ENCODE data around the gene THSD7A.

Gene THSD7A

DNA sequence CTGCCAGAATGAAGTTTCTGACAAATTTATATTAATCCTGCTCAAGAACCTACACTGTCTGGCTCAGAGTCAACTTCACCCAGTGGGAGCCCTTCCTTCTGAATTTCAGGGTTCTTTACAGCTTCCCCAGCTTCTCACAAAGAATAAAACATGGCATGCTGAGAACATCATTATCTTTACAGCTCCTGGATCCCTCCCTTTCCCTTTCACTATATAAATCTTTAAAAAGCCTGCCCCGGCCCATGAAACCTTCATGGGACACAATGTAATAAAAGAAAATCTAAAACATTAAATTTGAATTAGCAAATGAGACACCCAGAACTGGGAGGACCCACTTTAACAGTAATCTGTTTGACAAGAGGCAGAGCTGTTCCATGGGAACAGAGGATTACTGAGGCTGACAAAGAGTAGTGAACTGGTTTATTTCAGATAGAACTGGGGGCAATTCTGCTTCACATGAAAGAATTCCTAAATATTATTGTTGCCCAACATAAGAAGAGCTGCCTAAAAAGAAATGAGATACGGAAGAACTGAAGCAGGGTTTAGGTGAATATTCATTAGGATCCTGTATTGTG, 222.8 kb downstream of the THSD7A start:
- no peak for DNase-seq (ENCODE audit: low read depth, low spot score)

GRCh38 chr7:11607686-11608085, 224.3 kb downstream of the THSD7A start:
- DNase-seq (ENCODE audit: low read depth, low spot score), result no peak
- H3K4me3 ChIP-seq (ENCODE audit: low read length), result no peak overlapping the region

More for the DNA sequence above, 222.8 kb downstream of the THSD7A start:
- H3K4me3 ChIP-seq (ENCODE audit: low read length), result no peak overlapping the region

GRCh38 chr7:11605749-11606148, 226.2 kb downstream of the THSD7A start:
- no peak overlapping the region for H3K4me3 ChIP-seq (ENCODE audit: low read length)
- DNase-seq (ENCODE audit: low read depth, low spot score), result no peak

DNA sequence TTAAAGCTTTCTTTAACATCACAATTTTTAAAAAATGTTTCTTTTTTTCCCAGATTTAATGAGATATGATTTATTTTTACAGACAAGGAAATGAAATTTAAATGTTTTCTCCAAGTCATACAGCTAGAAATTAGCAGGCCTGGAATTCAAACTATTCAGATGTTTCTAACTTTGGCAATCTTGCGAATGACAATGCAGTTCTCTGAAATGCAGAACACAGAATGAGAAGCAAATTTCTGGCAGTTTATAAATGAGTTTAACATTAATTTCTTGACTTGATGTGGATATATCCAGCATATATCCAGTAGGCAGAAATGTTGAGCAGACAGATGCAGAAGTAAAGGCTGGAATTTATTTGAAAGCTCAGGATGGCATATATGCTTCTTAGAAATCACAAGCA, 227.5 kb downstream of the THSD7A start:
- no peak overlapping the region for H3K4me3 ChIP-seq (ENCODE audit: low read length)
- DNase-seq (ENCODE audit: low read depth, low spot score), result no peak

DNA sequence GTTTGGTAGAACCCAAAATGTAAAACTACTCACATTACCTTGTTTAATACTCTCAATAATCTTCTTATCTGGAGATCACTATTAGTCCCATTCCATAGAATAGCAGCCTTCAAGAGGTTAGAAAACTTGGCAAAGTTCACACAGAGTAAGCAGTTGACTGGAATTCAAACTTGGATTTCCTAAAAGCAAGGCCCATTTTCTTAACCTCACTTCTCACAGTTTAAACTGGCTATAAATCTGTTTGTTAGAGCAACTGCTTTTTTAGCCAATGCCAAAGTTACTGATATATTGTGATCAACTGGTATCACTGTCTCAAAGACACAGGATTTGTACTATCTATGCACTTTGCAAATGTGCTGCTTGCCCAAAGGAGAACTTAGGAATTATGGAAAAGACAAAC, 230.2 kb downstream of the THSD7A start:
- H3K4me3 ChIP-seq (ENCODE audit: low read length), result no peak overlapping the region

GRCh38 chr7:11593322-11593721, 238.7 kb downstream of the THSD7A start:
- DNase-seq (ENCODE audit: low read depth, low spot score), result no peak
- no peak overlapping the region for H3K4me3 ChIP-seq (ENCODE audit: low read length)

More for the DNA sequence above, 230.2 kb downstream of the THSD7A start:
- DNase-seq (ENCODE audit: low read depth, low spot score), result no peak

DNA sequence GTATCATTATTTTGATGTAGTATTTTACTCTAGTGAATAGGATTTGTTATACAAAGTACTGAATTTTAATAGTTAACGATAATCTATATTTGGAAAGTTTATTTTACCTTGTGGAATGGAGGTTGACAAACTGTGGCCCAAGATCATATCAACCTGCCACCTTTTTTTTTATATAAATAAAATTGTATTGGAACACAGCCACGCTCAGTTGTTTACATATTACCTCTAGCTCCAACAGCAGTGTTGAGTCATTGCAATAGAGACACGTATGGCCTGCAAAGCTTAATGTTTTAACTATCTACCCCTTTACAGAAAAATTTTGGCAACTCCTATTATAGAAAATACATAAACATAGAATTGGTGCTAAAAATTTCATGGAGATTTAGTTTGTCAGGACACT, 239.3 kb downstream of the THSD7A start:
- no peak for DNase-seq (ENCODE audit: low read depth, low spot score)
- no peak overlapping the region for H3K4me3 ChIP-seq (ENCODE audit: low read length)

- no peak for DNase-seq (ENCODE audit: low read depth, low spot score)
- no peak overlapping the region for H3K4me3 ChIP-seq (ENCODE audit: low read length)
These were observed 240.1 kb downstream of the THSD7A start for GRCh38 chr7:11591943-11592342.

DNA sequence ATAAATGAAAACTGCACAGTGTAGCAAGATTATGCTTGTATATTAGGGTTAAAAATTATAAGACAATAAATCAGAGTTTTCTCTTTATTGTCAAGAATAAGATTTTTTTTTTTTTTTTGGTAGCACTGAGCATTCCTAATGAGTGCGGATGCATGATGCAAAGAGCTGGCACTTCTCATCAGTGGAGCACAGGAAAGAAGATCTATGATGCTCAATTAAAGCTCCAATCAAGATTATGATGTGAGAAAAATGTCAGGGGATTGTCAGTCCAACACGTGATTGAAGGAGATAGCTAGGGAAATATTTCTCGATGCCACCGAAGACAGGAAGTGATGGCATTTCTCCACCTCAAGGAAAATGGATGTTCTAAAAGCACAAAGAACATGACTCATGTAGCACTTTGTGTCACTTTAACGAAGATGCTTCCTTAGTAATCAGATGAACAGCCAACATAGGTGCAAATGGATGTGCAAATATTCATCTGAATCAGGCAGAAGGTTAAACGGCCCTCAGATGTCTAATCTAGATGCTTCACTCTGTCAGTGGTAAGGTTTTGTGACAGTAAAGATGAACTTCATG, 240.9 kb downstream of the THSD7A start:
- no peak overlapping the region for H3K4me3 ChIP-seq (ENCODE audit: low read length)
- no peak for DNase-seq (ENCODE audit: low read depth, low spot score)

DNA sequence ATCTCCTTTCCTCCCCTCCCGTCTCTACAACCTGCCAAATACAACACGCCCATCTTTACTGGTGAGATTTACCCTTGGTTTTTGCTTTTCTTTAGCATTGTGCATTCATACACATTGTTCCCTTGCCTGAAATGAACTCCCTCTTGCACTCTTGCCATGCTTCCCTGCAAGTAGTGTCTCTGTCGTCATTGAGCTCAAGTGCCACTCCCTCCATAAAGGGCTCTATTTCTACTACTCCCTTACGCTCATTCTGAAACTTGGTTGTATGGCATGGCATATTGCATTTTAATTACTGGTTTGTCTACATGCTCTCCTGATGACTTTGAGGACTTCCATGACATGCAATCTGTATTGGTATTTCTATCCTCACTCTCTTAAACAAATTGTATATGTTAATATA, 242.7 kb downstream of the THSD7A start:
- no peak for DNase-seq (ENCODE audit: low read depth, low spot score)
- H3K4me3 ChIP-seq (ENCODE audit: low read length), result no peak overlapping the region

- H3K4me3 ChIP-seq (ENCODE audit: low read length), result no peak overlapping the region
- no peak for DNase-seq (ENCODE audit: low read depth, low spot score)
These were observed 244.2 kb downstream of the THSD7A start for GRCh38 chr7:11587814-11588213.

- H3K4me3 ChIP-seq (ENCODE audit: low read length), result no peak overlapping the region
- DNase-seq (ENCODE audit: low read depth, low spot score), result no peak
These were observed 244.9 kb downstream of the THSD7A start for GRCh38 chr7:11587048-11587447.

GRCh38 chr7:11584406-11585031, 247.5 kb downstream of the THSD7A start:
- no peak overlapping the region for H3K4me3 ChIP-seq (ENCODE audit: low read length)
- no peak for DNase-seq (ENCODE audit: low read depth, low spot score)

GRCh38 chr7:11579141-11579540, 252.9 kb downstream of the THSD7A start:
- no peak for DNase-seq (ENCODE audit: low read depth, low spot score)
- H3K4me3 ChIP-seq (ENCODE audit: low read length), result no peak overlapping the region

- DNase-seq (ENCODE audit: low read depth, low spot score), result no peak
- H3K4me3 ChIP-seq (ENCODE audit: low read length), result no peak overlapping the region
These were observed 255.7 kb downstream of the THSD7A start for GRCh38 chr7:11576310-11576709.

DNA sequence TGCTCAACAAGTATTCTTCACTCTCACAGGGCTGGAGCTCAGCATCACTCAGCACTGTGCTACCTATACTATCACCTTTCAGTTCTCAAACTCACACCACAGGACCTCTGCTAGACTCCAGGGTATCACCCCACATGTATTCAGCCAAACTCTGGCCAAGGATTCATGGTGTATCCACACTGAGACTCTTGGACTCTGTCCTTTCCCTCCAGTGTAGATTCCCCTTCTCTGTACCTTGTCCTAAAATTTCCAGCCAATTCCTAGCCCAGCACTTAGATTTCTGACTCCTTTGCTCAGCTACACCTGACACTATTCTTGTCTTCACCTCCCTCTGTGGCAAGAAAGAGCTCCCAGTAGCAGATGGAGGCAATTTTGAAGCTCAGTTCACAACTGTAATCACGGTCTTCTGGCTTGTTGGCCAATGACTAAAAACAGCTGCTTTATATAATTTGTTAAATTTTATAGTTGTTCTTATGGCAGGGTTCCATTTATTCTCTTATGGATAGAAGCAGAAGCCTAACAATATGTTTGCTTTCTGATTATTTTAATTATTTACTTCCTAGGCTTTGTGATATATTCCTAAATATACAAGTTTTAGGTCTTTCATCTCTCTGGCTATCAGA, 258.8 kb downstream of the THSD7A start:
- DNase-seq (ENCODE audit: low read depth, low spot score), result no peak
- H3K4me3 ChIP-seq (ENCODE audit: low read length), result no peak overlapping the region

DNA sequence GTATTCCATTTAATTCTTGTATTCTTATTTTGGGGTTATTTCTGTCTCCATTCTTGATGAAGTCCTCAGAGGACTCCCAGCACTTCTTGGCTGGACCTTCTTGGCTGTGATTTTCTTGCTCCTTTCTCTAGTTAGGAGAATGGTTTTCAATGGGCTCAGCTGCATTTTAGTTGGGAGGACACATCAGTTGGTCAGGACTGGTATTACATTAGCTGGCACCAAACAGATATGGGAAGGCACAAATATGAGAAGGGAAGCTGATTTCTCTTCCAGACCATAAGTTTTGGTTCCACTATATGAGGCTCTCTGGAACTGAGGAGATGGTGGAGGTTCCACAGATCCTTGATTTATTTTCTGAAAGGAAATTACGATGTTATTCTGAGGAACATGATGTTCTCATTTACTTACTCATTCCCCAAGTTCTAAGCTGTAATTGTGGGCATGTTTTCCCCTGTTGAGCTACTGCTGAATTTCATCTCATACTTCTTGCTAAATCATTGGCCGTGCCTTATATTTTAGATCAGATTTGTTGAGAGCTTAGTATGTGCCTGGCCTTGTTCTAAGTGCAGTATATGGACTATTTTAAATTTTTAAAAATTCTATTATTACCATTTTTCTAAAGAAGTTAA, 261.0 kb downstream of the THSD7A start:
- no peak for DNase-seq (ENCODE audit: low read depth, low spot score)
- H3K4me3 ChIP-seq (ENCODE audit: low read length), result no peak overlapping the region

- no peak for DNase-seq (ENCODE audit: low read depth, low spot score)
- no peak overlapping the region for H3K4me3 ChIP-seq (ENCODE audit: low read length)
These were observed 261.8 kb downstream of the THSD7A start for GRCh38 chr7:11570205-11570604.

GRCh38 chr7:11567571-11567970, 264.4 kb downstream of the THSD7A start:
- no peak overlapping the region for H3K4me3 ChIP-seq (ENCODE audit: low read length)
- DNase-seq (ENCODE audit: low read depth, low spot score), result no peak

GRCh38 chr7:11557627-11558026, 274.4 kb downstream of the THSD7A start:
- DNase-seq (ENCODE audit: low read depth, low spot score), result peak; percentile 35
- no peak overlapping the region for H3K4me3 ChIP-seq (ENCODE audit: low read length)
